ENCODE results near the gene SLC51A. TPM values are rescaled to one million over a fixed set of nuclear protein-coding genes. Genes with fewer than 3 reads are reported as not detected.

SLC51A gene
- total and polyA plus RNA-seq, 2 donors (not counting 3 experiments of a cell fraction or from before 2014, with no cell fraction given): not detected

- Histone ChIP-seq H2AFZ (ENCODE audit: low read depth, low read length) (no peak overlapping the region), H3K27ac (ENCODE audit: insufficient read depth, low read depth, low read length) (no peak overlapping the region), H3K36me3 (ENCODE audit: control insufficient read depth in 2 of 2, extremely low read depth in 1 of 2, insufficient read depth in 2 of 2, low read length in 2 of 2) (no peaks in the 10 kb centered on the region), H3K4me1 (ENCODE audit: control insufficient read depth, extremely low read depth, insufficient read depth, low read length) (peaks cover 3% of the 10 kb centered on the region), H3K4me3 (replicated peaks in 1 of 3; ENCODE audit: insufficient read depth in 1 of 3, low read depth in 1 of 3, low read length in 3 of 3) (no peak overlapping the region), H3K79me2 (ENCODE audit: control insufficient read depth, insufficient read depth, low read length) (no peaks in the 10 kb centered on the region), H3K9ac (replicated peaks; ENCODE audit: extremely low read depth, insufficient read depth, low read length) (no peak overlapping the region), H3K27me3 (ENCODE audit: control insufficient read depth in 2 of 2, insufficient read depth in 2 of 2, low read length in 2 of 2) (no peaks in the 10 kb centered on the region), H3K4me2 (ENCODE audit: insufficient read depth, low read length) (no peak overlapping the region), H3K9me1 (replicated peaks; ENCODE audit: control insufficient read depth, extremely low read depth, insufficient read depth, low read length) (no peaks in the 10 kb centered on the region), H4K20me1 (replicated peaks; ENCODE audit: control insufficient read depth, extremely low read depth, insufficient read depth, low read length) (no peaks in the 10 kb centered on the region), H3K9me3 (replicated peaks; ENCODE audit: control insufficient read depth, insufficient read depth, low read length) (no peaks in the 10 kb centered on the region)
- BruUV-seq (replicated peaks): no TSS peak
- no peak for FAIRE-seq
- CTCF ChIA-PET: no interaction called here
- TF ChIP-seq EZH2 (IDR thresholded peaks at IDR 0.05; ENCODE audit: borderline replicate concordance, low read depth, low read length, severe bottlenecking): no peak
- no peak for TF ChIP-seq JUN (IDR thresholded peaks at IDR 0.05; ENCODE audit: borderline replicate concordance, insufficient read depth, insufficient read length, low read depth)
- TF ChIP-seq FOS (IDR thresholded peaks at IDR 0.05; ENCODE audit: borderline replicate concordance, insufficient read depth, low read length): peak; percentile 47
- no peak for TF ChIP-seq POLR2A (IDR thresholded peaks at IDR 0.05; ENCODE audit: low read depth, low read length)
- TF ChIP-seq MAX (IDR thresholded peaks at IDR 0.05; ENCODE audit: insufficient read depth, insufficient read length): no peak
- TF ChIP-seq MYC (IDR thresholded peaks at IDR 0.05; ENCODE audit: low read depth, low read length): no peak
- intact Hi-C loops (cut with micrococcal nuclease) (no loop called here), dilution Hi-C loops (cut with MboI; ENCODE audit: extremely low pct_ligation_motif_present, low sequenced_read_pairs) (no loop called here)
- POLR2A ChIA-PET: no interaction called here
- peak; percentile 25 for DNase-seq (ENCODE audit: low read depth, low spot score)
Observed at GRCh38 chr3:196179380-196180308, 36.7 kb upstream of the SLC51A start.

DNA sequence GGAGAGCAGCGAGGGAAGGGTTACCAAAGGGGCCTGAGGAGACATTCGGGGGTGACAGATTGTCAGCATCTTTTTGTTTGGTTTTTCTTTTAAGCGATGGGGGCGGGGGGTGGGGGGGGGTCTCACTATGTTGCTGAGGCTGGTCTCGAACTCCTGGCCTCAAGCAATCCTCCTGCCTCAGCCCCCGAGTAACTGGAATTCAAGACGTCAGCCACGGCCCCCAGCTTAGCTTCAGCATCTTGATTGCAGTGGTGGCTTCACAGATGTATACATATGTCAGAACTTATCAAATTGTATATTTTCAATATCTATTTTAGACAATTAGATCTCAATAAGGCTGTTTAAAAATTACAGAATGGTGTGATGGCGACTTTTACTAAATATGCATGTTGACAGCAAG lies 36.0 kb upstream of the SLC51A start:
- no peak for DNase-seq (ENCODE audit: low read depth, low spot score)
- BruUV-seq (replicated peaks): no TSS peak
- H4K20me1 ChIP-seq (replicated peaks; ENCODE audit: control insufficient read depth, extremely low read depth, insufficient read depth, low read length): no peaks in the 10 kb centered on the region
- no peak overlapping the region for H3K27ac ChIP-seq (ENCODE audit: insufficient read depth, low read depth, low read length)
- ChIA-PET POLR2A (no interaction called here), CTCF (interaction anchor here (1.6 kb wide), 1 partner anchor 16 kb away, joined by 4 read pairs; no protein-coding TSS in a partner anchor)
- dilution Hi-C loops (cut with MboI; ENCODE audit: extremely low pct_ligation_motif_present, low sequenced_read_pairs): no loop called here
- H3K27me3 ChIP-seq (ENCODE audit: control insufficient read depth in 2 of 2, insufficient read depth in 2 of 2, low read length in 2 of 2): no peaks in the 10 kb centered on the region
- FAIRE-seq: no peak
- TF ChIP-seq POLR2A (IDR thresholded peaks at IDR 0.05; ENCODE audit: low read depth, low read length) (no peak), JUN (IDR thresholded peaks at IDR 0.05; ENCODE audit: borderline replicate concordance, insufficient read depth, insufficient read length, low read depth) (no peak), MYC (IDR thresholded peaks at IDR 0.05; ENCODE audit: low read depth, low read length) (no peak), MAX (IDR thresholded peaks at IDR 0.05; ENCODE audit: insufficient read depth, insufficient read length) (no peak), GATA2 (IDR thresholded peaks at IDR 0.05; ENCODE audit: insufficient read depth, insufficient read length, low read depth, low read length) (no peak), POLR2AphosphoS5 (IDR thresholded peaks at IDR 0.05; ENCODE audit: insufficient read depth, low read depth, low read length) (no peak), EZH2 (IDR thresholded peaks at IDR 0.05; ENCODE audit: borderline replicate concordance, low read depth, low read length, severe bottlenecking) (no peak), FOS (IDR thresholded peaks at IDR 0.05; ENCODE audit: borderline replicate concordance, insufficient read depth, low read length) (no peak)
- TF ChIP-seq, protein P1, sequence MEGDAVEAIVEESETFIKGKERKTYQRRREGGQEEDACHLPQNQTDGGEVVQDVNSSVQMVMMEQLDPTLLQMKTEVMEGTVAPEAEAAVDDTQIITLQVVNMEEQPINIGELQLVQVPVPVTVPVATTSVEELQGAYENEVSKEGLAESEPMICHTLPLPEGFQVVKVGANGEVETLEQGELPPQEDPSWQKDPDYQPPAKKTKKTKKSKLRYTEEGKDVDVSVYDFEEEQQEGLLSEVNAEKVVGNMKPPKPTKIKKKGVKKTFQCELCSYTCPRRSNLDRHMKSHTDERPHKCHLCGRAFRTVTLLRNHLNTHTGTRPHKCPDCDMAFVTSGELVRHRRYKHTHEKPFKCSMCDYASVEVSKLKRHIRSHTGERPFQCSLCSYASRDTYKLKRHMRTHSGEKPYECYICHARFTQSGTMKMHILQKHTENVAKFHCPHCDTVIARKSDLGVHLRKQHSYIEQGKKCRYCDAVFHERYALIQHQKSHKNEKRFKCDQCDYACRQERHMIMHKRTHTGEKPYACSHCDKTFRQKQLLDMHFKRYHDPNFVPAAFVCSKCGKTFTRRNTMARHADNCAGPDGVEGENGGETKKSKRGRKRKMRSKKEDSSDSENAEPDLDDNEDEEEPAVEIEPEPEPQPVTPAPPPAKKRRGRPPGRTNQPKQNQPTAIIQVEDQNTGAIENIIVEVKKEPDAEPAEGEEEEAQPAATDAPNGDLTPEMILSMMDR (IDR thresholded peaks at IDR 0.05; ENCODE audit: extremely low read depth in 1 of 2, insufficient read depth in 1 of 2, low read depth in 1 of 2, low read length in 2 of 2): no peak
- H3K9me1 ChIP-seq (replicated peaks; ENCODE audit: control insufficient read depth, extremely low read depth, insufficient read depth, low read length): no peaks in the 10 kb centered on the region
- H3K4me2 ChIP-seq (ENCODE audit: insufficient read depth, low read length): no peak overlapping the region
- H3K79me2 ChIP-seq (ENCODE audit: control insufficient read depth, insufficient read depth, low read length): no peaks in the 10 kb centered on the region
- H3K4me3 ChIP-seq (replicated peaks in 1 of 3; ENCODE audit: insufficient read depth in 1 of 3, low read depth in 1 of 3, low read length in 3 of 3): no peak overlapping the region
- H3K4me1 ChIP-seq (ENCODE audit: control insufficient read depth, extremely low read depth, insufficient read depth, low read length): peaks cover 3% of the 10 kb centered on the region
- H3K36me3 ChIP-seq (ENCODE audit: control insufficient read depth in 2 of 2, extremely low read depth in 1 of 2, insufficient read depth in 2 of 2, low read length in 2 of 2): no peaks in the 10 kb centered on the region
- intact Hi-C loops (cut with micrococcal nuclease): no loop called here
- no peaks in the 10 kb centered on the region for H3K9me3 ChIP-seq (replicated peaks; ENCODE audit: control insufficient read depth, insufficient read depth, low read length)
- H3K9ac ChIP-seq (replicated peaks; ENCODE audit: extremely low read depth, insufficient read depth, low read length): no peak overlapping the region
- no peak overlapping the region for H2AFZ ChIP-seq (ENCODE audit: low read depth, low read length)

Data from endothelial cell of umbilical vein (primary cell).